Measurements from ENCODE around the gene TSC2.

- TF ChIP-seq CTCF (IDR thresholded peaks at IDR 0.05) (no peak), POLR2A (IDR thresholded peaks at IDR 0.05) (no peak)
Measured at GRCh38 chr16:2026461-2027023, 21.2 kb upstream of the TSC2 start, which contains the start of gene NHERF2.
